ENCODE measurements around the gene CA4. TPM values are rescaled to one million over a fixed set of nuclear protein-coding genes. Genes with fewer than 3 reads are reported as not detected.
A peak's percentile ranks its signal among the peaks of the same experiment; 100 is the strongest.
"Not testable (repeated sequence)": the region's sequence is repeated elsewhere in the genome, so short reads cannot be mapped to it uniquely, and the experiment has no call there.

Gene CA4
- total RNA-seq, 2 donors from 2014 or later = 0.96 to 4.7 TPM

- intact Hi-C loops (cut with DNase I) = no loop called here
Observed at GRCh38 chr17:60110586-60110985, 39.2 kb upstream of the CA4 start.

GRCh38 chr17:60111661-60112060 lies 38.1 kb upstream of the CA4 start:
- intact Hi-C loops (cut with DNase I); H3K9me3 ChIP-seq; H3K36me3 ChIP-seq; H3K4me1 ChIP-seq (replicated peaks); DNase-seq (ENCODE audit: low spot score); H3K4me3 ChIP-seq; H3K27ac ChIP-seq; H3K27me3 ChIP-seq (replicated peaks; ENCODE audit: insufficient read depth): not testable (repeated sequence)
- WGBS = 0% methylated on average over 1 of the region's 5 CpGs

More at GRCh38 chr17:60110586-60110985, 39.2 kb upstream of the CA4 start:
- Histone ChIP-seq H3K27ac (no peak overlapping the region), H3K4me3 (no peak overlapping the region), H3K36me3 (no peaks in the 10 kb centered on the region), H3K27me3 (replicated peaks; ENCODE audit: insufficient read depth) (no peaks in the 10 kb centered on the region), H3K9me3 (no peaks in the 10 kb centered on the region), H3K4me1 (replicated peaks) (no peaks in the 10 kb centered on the region)
- TF ChIP-seq CTCF (IDR thresholded peaks at IDR 0.05) (no peak), POLR2A (IDR thresholded peaks at IDR 0.05) (no peak), POLR2AphosphoS5 (IDR thresholded peaks at IDR 0.05) (no peak)
- 61% methylated on average over 3 of the region's 3 CpGs for WGBS
- DNase-seq (ENCODE audit: low spot score) = no peak

GRCh38 chr17:60115364-60115763 lies 34.4 kb upstream of the CA4 start:
- not testable (repeated sequence) for H3K36me3 ChIP-seq

GRCh38 chr17:60116196-60116595 lies 33.6 kb upstream of the CA4 start:
- intact Hi-C loops (cut with DNase I); H3K36me3 ChIP-seq; DNase-seq (ENCODE audit: low spot score); H3K9me3 ChIP-seq; H3K4me3 ChIP-seq; H3K4me1 ChIP-seq (replicated peaks); H3K27me3 ChIP-seq (replicated peaks; ENCODE audit: insufficient read depth); H3K27ac ChIP-seq: not testable (repeated sequence)
- no CpG with 5 or more reads among the region's 14 CpGs for WGBS

More at GRCh38 chr17:60115364-60115763, 34.4 kb upstream of the CA4 start:
- H3K4me1 ChIP-seq (replicated peaks); intact Hi-C loops (cut with DNase I); H3K4me3 ChIP-seq; H3K9me3 ChIP-seq; DNase-seq (ENCODE audit: low spot score); H3K27ac ChIP-seq; H3K27me3 ChIP-seq (replicated peaks; ENCODE audit: insufficient read depth): not testable (repeated sequence)
- no CpG with 5 or more reads among the region's 5 CpGs for WGBS

- H3K27me3 ChIP-seq (replicated peaks; ENCODE audit: insufficient read depth); H3K36me3 ChIP-seq; intact Hi-C loops (cut with DNase I); H3K9me3 ChIP-seq; DNase-seq (ENCODE audit: low spot score); H3K27ac ChIP-seq; H3K4me1 ChIP-seq (replicated peaks); H3K4me3 ChIP-seq: not testable (repeated sequence)
- no CpG with 5 or more reads among the region's 15 CpGs for WGBS
Observed at GRCh38 chr17:60119162-60119561, 30.6 kb upstream of the CA4 start.

GRCh38 chr17:60119807-60120748 lies 29.7 kb upstream of the CA4 start:
- DNase-seq (ENCODE audit: low spot score); H3K27ac ChIP-seq; H3K9me3 ChIP-seq; H3K4me3 ChIP-seq; H3K27me3 ChIP-seq (replicated peaks; ENCODE audit: insufficient read depth); H3K36me3 ChIP-seq; intact Hi-C loops (cut with DNase I); H3K4me1 ChIP-seq (replicated peaks): not testable (repeated sequence)
- WGBS = no CpG with 5 or more reads among the region's 114 CpGs

GRCh38 chr17:60127068-60128064 lies 22.4 kb upstream of the CA4 start:
- intact Hi-C loops (cut with DNase I) = no loop called here
- 51% methylated on average over 14 of the region's 14 CpGs for WGBS
- H3K27ac ChIP-seq = no peak overlapping the region
- H3K4me3 ChIP-seq = no peak overlapping the region
- TF ChIP-seq POLR2AphosphoS5 (IDR thresholded peaks at IDR 0.05) (no peak), CTCF (IDR thresholded peaks at IDR 0.05) (no peak)
- no peaks in the 10 kb centered on the region for H3K4me1 ChIP-seq (replicated peaks)
- no peaks in the 10 kb centered on the region for H3K36me3 ChIP-seq
- DNase-seq (ENCODE audit: low spot score) = peak; percentile 1
- H3K27me3 ChIP-seq (replicated peaks; ENCODE audit: insufficient read depth) = no peaks in the 10 kb centered on the region
- H3K9me3 ChIP-seq = no peaks in the 10 kb centered on the region

Data from prostate gland (tissue), 2 donors.